BJ (cell line): Measurements from ENCODE around the gene CIROP. TPM values are rescaled to one million over a fixed set of nuclear protein-coding genes. Genes with fewer than 3 reads are reported as not detected.

Experiments
- CTCF ChIA-PET: fragments of 350-600 bp; formaldehyde crosslinking; extraction: SDS; loops from one replicate; lab custom pipeline; 2021; ENCODE audit warnings: antibody characterized with exemption, inconsistent platforms; lab: Yijun Ruan, JAX
- POLR2A ChIA-PET: fragments of 300-600 bp; sonication (Branson Sonifier 250); formaldehyde crosslinking; extraction: SDS; loops from one replicate; lab custom pipeline; 2021; ENCODE audit warnings: antibody characterized with exemption; lab: Charles Lee
- DNase-seq: peaks from one replicate; pipeline ENCODE4 v3.0.0-alpha.2; 2011; ENCODE audit warnings: low read depth
- H3K27me3 ChIP-seq: 2 replicates; pipeline ENCODE4 v1.6.0; 2011; ENCODE audit warnings: low read length; ENCODE audit not compliant: control insufficient read depth, insufficient read depth
- H3K36me3 ChIP-seq: 2 replicates; pipeline ENCODE4 v1.5.1; 2011; ENCODE audit warnings: low read length; ENCODE audit not compliant: control insufficient read depth, insufficient read depth
- H3K4me3 ChIP-seq: 2 replicates; pipeline ENCODE4 v1.5.1; 2011; ENCODE audit warnings: low read depth, mild to moderate bottlenecking, control low read depth, low read length
- CTCF ChIP-seq: IDR thresholded peaks from 2 replicates; pipeline ENCODE4 v1.5.1; 2011; ENCODE audit warnings: low read depth, mild to moderate bottlenecking, control low read depth, inconsistent platforms, low read length, moderate library complexity; ENCODE audit not compliant: insufficient read depth
- polyA plus RNA-seq: library from polyadenylated mRNA; depleted of rRNA; stranded (reverse); fragments of >200 nt; gene quantifications from 2 replicates; pipeline ENCODE4 v1.2.3, GENCODE V29; 2011

CIROP gene
- polyA plus RNA-seq, 1 experiment = 0.07 TPM

- ChIA-PET CTCF (interaction anchor here (4.2 to 24.8 kb wide), 2 partner anchors 10 to 48 kb away, joined by 26 to 815 read pairs; partner anchors contain the start of gene SLC7A8), POLR2A (no interaction called here)
Measured at GRCh38 chr14:23130871-23131270, 26.1 kb upstream of the CIROP start.

GRCh38 chr14:23129759-23130316, 25.0 kb upstream of the CIROP start:
- no peaks in the 10 kb centered on the region for H3K27me3 ChIP-seq
- no peak for DNase-seq
- ChIA-PET POLR2A (no interaction called here), CTCF (interaction anchor here (1.1 to 24.8 kb wide), 3 partner anchors 9 to 61 kb away, joined by 3 to 815 read pairs (median 26); partner anchors contain the start of gene SLC7A8)
- H3K4me3 ChIP-seq = no peak overlapping the region
- no peak for TF ChIP-seq CTCF
- no peaks in the 10 kb centered on the region for H3K36me3 ChIP-seq

More at GRCh38 chr14:23130871-23131270, 26.1 kb upstream of the CIROP start:
- Histone ChIP-seq H3K27me3 (no peaks in the 10 kb centered on the region), H3K36me3 (no peaks in the 10 kb centered on the region), H3K4me3 (no peak overlapping the region)
- DNase-seq = no peak
- TF ChIP-seq CTCF = no peak

GRCh38 chr14:23128969-23129758, 24.4 kb upstream of the CIROP start:
- CTCF ChIA-PET = interaction anchor here (1.1 to 24.8 kb wide), 3 partner anchors 8 to 60 kb away, joined by 3 to 815 read pairs (median 26); partner anchors contain the start of gene SLC7A8
- DNase-seq = no peak
- Histone ChIP-seq H3K27me3 (no peaks in the 10 kb centered on the region), H3K4me3 (no peak overlapping the region), H3K36me3 (no peaks in the 10 kb centered on the region)
- TF ChIP-seq CTCF = no peak
- POLR2A ChIA-PET = no interaction called here

GRCh38 chr14:23127861-23128260, 23.1 kb upstream of the CIROP start:
- no peaks in the 10 kb centered on the region for H3K36me3 ChIP-seq
- DNase-seq = no peak
- POLR2A ChIA-PET = no interaction called here
- TF ChIP-seq CTCF = no peak
- CTCF ChIA-PET = interaction anchor here (24.8 kb wide), 1 partner anchor 51 kb away, joined by 815 read pairs; the partner anchor contains the start of gene SLC7A8
- H3K4me3 ChIP-seq = no peak overlapping the region
- no peaks in the 10 kb centered on the region for H3K27me3 ChIP-seq

- Histone ChIP-seq H3K4me3 (no peak overlapping the region), H3K36me3 (no peaks in the 10 kb centered on the region), H3K27me3 (no peaks in the 10 kb centered on the region)
- no peak for DNase-seq
- no peak for TF ChIP-seq CTCF
- ChIA-PET POLR2A (no interaction called here), CTCF (interaction anchor here (1.3 to 24.8 kb wide), 2 partner anchors 9 to 52 kb away, joined by 3 to 815 read pairs; partner anchors contain the start of gene SLC7A8)
Measured at GRCh38 chr14:23126548-23127278, 21.9 kb upstream of the CIROP start.
